Right atrium auricular region (tissue), 2 donors: ENCODE results near the gene CASKIN1. TPM values are rescaled to one million over a fixed set of nuclear protein-coding genes. Genes with fewer than 3 reads are reported as not detected.

ENCODE experiments used
- DNase-seq: peaks from one replicate; pipeline ENCODE4 v3.0.0-alpha.2; 2019; ENCODE audit warnings: low spot score
- H3K27ac ChIP-seq, 2 donors: fragments of 200-600 bp; sonication (generic); 1 replicate in 1 of 2; 2 replicates in 1 of 2; pipeline ENCODE4 v1.5.1; 2016 to 2019
- H3K27me3 ChIP-seq, 2 donors: fragments of 200-600 bp; sonication (generic); one replicate each; pipeline versions ENCODE4 v1.5.1 to v1.6.0; 2017 to 2019
- H3K36me3 ChIP-seq: fragments of 200-600 bp; sonication (generic); one replicate; pipeline ENCODE4 v1.5.1; 2016
- H3K4me1 ChIP-seq, 2 donors: fragments of 200-600 bp; sonication (generic); one replicate each; pipeline versions ENCODE4 v1.5.1 to v1.6.0; 2017 to 2019
- H3K4me3 ChIP-seq, 2 donors: fragments of 200-600 bp; sonication (generic); 1 replicate in 1 of 2; 2 replicates in 1 of 2; pipeline ENCODE4 v1.5.1; 2017 to 2019; ENCODE audit warnings: mild to moderate bottlenecking in 1 of 2, moderate library complexity in 1 of 2
- H3K9me3 ChIP-seq, 2 donors: fragments of 200-600 bp; sonication (generic); one replicate each; pipeline ENCODE4 v1.5.1; 2019
- CTCF ChIP-seq, 2 donors: fragments of 200-600 bp; sonication (generic); IDR thresholded peaks; one replicate each; pipeline ENCODE4 v1.5.1; 2019; ENCODE audit warnings: antibody characterized with exemption in 2 of 2
- total RNA-seq, 2 donors: library from RNA; depleted of rRNA; stranded (reverse); fragments of >200 nt; gene quantifications; one replicate each; pipeline ENCODE4 v1.1.0, GENCODE V29; 2016

CASKIN1 gene
- total RNA-seq, 2 donors from 2014 or later, result 3.5 to 4.3 TPM

GRCh38 chr16:2190002-2190658, 6.3 kb downstream of the CASKIN1 start:
- no peak for TF ChIP-seq CTCF (IDR thresholded peaks at IDR 0.05)
- Histone ChIP-seq H3K4me1 (peaks cover 0 to 8% of the 10 kb centered on the region in 2 donors), H3K36me3 (no peaks in the 10 kb centered on the region), H3K27ac (no peak overlapping the region), H3K4me3 (no peak overlapping the region), H3K27me3 (no peaks in the 10 kb centered on the region), H3K9me3 (no peaks in the 10 kb centered on the region)
- DNase-seq, result no peak

GRCh38 chr16:2189252-2189893, 7.0 kb downstream of the CASKIN1 start:
- no peaks in the 10 kb centered on the region for H3K27me3 ChIP-seq
- DNase-seq, result no peak
- H3K4me1 ChIP-seq, result peaks cover 0 to 5% of the 10 kb centered on the region in 2 donors
- no peak overlapping the region for H3K27ac ChIP-seq
- no peak overlapping the region for H3K4me3 ChIP-seq
- no peaks in the 10 kb centered on the region for H3K36me3 ChIP-seq
- TF ChIP-seq CTCF (IDR thresholded peaks at IDR 0.05), result no peak
- H3K9me3 ChIP-seq, result no peaks in the 10 kb centered on the region

- H3K4me3 ChIP-seq, result no peak overlapping the region
- DNase-seq, result no peak
- no peaks in the 10 kb centered on the region for H3K9me3 ChIP-seq
- no peak for TF ChIP-seq CTCF (IDR thresholded peaks at IDR 0.05)
- H3K27ac ChIP-seq, result no peak overlapping the region
- no peaks in the 10 kb centered on the region for H3K36me3 ChIP-seq
- H3K4me1 ChIP-seq, result peaks cover 0 to 5% of the 10 kb centered on the region in 2 donors
- no peaks in the 10 kb centered on the region for H3K27me3 ChIP-seq
Measured at GRCh38 chr16:2188395-2188794, 8.0 kb downstream of the CASKIN1 start.

GRCh38 chr16:2187212-2187611, 9.2 kb downstream of the CASKIN1 start:
- H3K27me3 ChIP-seq, result no peaks in the 10 kb centered on the region
- no peak for DNase-seq
- TF ChIP-seq CTCF (IDR thresholded peaks at IDR 0.05), result no peak
- peaks cover 0 to 5% of the 10 kb centered on the region in 2 donors for H3K4me1 ChIP-seq
- H3K27ac ChIP-seq, result no peak overlapping the region
- no peaks in the 10 kb centered on the region for H3K36me3 ChIP-seq
- H3K9me3 ChIP-seq, result no peaks in the 10 kb centered on the region
- no peak overlapping the region for H3K4me3 ChIP-seq

- Histone ChIP-seq H3K27me3 (no peaks in the 10 kb centered on the region), H3K4me3 (no peak overlapping the region), H3K9me3 (no peaks in the 10 kb centered on the region), H3K27ac (no peak overlapping the region), H3K36me3 (no peaks in the 10 kb centered on the region), H3K4me1 (peaks cover 0 to 5% of the 10 kb centered on the region in 2 donors)
- no peak for DNase-seq
- no peak for TF ChIP-seq CTCF (IDR thresholded peaks at IDR 0.05)
Measured at GRCh38 chr16:2186505-2186904, 9.9 kb downstream of the CASKIN1 start.
